Stimulated activated CD4-positive, alpha-beta T cell treated with anti-CD3 and anti-CD28 coated beads, Interleukin-4, amount 100 ng/mL, for 1 hour (primary cell): ENCODE measurements around the gene SLC25A25.

ENCODE experiments used
- DNase-seq: peaks from one replicate; pipeline ENCODE4 v3.0.0-alpha.2; 2020

SLC25A25 gene

DNA sequence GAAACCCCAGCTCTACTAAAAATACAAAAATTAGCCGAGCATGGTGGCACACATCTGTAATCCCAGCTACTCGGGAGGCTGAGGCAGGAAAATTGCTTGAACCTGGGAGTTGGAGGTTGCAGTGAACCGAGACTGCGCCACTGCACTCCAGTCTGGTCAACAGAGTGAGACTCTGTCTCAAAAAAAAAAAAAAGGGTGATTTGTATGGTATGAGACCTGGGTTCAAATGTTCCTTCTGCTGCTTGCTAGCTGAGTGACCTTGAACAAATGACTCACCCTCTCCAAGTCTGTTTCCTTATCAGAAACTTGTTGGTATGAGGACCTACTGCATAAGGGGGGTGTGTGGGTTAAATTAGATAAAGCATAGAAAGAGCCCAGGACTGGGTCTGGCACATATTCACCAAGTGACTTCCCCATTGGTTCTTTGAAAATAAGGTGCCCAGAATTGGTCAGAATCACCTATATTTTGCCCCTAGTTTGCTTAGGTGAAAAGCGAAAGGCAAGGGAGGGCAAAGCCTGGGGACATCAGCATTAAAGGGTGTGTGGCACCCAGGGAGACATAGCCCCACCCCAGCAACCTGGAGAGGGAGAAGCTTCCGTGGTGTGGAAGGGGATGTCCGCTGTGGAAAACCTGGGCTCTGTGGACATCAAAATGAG lies 9.9 kb downstream of the SLC25A25 start:
- no peak for DNase-seq

DNA sequence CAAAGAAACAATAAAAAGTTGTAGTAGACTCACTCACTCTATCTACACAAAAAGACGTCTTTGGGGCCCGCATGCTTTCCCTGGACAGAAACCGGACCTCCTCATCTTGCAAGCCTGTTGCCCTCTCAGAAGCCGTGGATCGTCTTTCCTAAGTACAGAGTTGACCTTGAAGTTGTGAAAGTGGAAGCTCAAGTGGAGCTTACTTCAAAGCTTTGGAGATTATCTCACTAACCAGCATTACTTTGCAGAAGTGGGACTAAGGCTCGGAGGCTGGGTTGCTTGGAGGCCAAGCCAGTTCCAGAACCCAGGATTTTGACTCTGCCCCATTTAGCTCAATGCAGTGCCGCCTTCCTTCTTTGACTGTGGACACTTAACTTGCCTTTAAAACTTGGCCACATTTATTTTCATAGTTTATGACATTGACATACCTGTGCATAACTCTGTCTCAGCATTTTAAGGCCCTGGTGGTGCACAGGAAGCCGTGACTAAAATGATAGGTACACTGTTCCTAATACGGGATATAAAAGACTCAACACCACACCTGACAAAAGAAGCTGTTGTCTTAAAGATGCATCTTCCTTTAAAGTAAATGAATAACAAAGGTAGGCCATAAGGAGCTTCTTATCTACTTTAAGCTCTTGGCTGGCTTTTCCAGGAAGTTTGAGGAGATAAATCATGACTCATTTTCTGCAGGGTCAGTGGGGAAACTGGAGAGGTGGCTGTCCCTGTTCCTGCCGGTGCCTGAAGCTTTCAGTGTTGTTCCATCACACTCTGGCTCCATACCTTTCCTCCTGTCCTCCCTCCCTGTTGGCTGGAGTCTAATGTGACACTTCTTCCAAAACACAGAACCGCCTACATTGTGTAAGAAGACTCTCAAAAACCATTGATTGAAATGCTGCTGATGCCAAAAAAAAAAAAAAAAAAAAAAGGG lies 10.7 kb downstream of the SLC25A25 start:
- no peak for DNase-seq

DNA sequence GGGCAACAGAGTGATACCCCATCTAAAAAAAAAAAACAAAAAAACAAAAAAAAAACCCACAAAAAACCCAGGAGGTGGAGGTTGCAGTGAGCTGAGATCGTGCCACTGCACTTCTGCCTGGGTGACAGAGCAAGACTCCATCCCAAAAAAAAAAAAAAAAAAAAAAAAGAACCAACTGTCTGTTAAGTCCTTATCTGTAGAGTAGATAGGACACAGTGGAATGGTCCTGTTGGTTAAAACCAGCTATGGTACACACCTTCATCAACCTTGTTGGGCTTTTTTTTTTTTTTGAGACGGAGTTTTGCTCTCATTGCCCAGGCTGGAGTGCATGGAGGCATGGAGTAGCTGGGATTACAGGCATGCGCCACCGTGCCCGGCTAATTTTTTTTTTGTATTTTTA lies 12.2 kb downstream of the SLC25A25 start:
- DNase-seq = no peak

DNA sequence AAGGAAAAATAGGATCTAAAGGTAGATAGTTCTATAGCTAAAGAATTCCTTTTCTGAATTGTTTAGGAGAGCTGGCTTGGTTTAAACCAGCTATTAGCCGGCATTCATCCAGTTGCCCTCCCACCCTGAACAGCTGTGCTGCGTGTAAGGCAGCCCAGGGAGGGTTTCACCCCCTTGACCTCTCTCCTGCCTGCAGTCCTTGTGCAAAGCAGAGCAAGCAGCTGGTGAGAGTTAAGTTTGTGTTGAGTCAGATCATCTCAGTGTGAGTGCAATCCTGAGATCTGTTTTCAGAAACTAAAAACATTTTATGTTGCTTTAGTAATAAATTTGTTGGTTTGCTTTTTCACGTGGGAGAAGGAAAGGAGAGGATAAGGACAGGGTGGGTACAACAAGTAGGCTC lies 13.0 kb downstream of the SLC25A25 start:
- no peak for DNase-seq

DNA sequence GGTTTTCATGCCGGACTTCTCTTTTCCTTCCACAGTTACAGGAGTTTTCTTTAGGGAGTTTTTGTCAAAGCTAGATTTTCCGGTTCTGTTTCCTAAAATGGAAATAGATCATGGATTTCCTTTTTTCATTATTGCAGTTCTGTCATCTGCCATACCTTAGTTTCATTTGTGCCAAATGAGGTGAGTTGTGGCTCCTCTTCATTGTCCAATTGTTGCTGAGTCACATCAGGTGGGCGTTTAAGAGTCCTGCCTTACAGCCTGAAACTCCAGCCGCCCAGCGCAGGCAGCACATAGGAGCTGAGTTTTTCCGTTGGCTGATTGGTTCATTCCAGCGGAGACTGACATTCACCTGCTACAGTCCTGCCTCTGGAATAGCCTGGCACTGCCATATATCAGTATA lies 14.1 kb downstream of the SLC25A25 start:
- no peak for DNase-seq

DNA sequence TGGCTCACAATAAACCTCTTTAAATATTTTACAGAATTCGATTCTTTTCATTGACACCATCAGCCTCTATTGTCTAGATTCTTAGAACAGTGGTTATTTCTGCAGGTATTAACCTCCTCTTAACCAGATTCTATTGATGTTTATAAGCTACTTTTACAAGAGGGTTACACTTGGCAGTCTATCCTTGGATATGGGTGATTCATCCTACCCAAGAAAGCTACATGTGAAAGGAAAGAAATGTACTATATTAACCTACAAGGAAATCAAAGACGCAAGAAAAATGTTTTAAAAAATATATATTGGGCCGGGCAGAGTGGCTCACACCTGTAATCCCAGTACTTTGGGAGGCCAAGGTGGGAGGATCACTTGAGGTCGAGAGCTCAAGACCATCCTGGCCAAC lies 16.7 kb downstream of the SLC25A25 start:
- DNase-seq = no peak

DNA sequence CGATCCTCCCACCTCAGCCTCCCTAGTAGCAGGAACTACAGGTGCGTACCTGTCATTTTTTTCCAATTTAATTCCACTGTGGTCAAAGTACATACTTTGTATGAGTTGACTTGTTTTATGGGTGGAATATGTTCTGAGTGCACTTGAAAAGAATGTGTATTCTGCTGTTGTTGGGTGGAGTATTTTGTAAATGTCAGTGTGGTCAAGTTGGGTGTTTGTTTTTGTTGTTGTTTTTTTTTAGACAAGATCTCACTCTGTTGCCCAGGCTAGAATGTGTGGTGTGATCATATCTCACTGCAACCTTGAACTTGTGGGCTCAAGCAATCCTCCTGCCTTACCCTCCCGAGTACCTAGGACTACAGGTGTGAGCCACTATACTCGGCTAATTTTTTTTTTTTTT lies 17.9 kb downstream of the SLC25A25 start:
- no peak for DNase-seq

DNA sequence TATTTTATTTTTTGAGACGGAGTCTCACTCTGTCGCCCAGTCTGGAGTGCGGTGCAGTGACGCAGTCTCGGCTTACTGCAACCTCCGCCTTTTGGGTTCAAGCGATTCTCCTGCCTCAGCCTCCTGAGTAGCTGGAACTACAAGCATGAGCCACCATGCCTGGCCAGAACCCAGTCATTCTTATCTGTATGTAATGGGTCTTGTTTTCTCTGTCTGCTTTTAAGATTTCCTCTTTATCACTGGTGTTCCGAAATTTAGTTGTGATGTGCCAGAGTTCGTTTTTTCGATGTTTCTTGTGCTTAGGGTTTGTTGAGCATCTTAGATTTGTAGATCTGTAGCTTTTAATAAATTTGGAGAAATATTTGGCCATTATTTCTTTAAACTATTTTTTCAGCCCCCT lies 19.2 kb downstream of the SLC25A25 start:
- no peak for DNase-seq

DNA sequence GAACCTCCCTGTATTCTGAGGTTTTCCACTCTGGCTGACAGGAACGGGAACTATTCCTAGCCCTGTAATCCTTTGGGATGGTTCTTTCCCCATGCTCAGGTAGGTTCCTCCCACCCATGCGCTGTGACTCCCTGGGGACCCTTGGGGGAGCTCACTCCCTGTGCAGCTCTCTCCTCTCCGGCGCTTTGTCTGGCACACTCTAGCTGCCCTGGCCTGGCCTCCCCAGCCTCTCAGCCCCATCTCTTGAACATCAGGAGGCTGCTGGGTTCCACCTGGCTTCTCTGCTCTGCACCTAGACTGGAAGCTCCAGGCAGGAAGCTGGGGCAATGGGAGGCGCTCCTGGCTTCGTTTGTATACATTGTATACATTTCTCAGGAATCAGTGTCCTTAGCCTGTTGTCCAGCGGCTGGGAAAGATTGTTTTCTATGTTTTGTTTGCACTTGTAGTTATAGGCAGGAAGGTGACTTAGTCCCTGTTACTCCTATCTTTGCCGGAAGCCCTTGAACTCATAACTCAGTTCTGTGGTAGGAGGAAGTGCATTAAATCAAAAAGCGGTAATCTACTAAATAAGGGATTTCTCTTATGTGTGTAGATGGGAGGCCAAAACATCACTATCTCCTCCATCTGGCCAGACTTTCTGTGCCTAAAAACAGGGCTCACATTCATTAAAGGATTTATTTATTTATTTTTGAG lies 20.4 kb downstream of the SLC25A25 start:
- DNase-seq = no peak

DNA sequence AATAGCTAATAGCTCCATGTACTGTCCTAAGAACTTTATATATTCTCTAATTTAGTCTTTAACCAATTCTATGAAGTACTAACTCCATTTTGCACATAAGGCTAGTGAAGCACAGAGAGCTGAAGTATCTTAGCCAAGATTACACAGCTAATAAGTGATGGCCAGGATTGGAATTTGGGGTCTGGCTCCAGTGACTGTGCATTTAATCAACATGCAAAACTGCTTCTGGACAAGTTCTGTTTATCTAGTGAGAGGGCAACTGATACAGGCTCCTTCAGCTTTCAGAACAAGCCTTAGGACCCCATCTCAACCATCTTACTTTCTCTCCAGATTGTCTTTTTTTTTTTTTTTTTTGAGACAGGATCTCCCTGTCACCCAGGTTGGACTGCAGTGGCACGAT lies 21.3 kb downstream of the SLC25A25 start:
- DNase-seq = no peak

DNA sequence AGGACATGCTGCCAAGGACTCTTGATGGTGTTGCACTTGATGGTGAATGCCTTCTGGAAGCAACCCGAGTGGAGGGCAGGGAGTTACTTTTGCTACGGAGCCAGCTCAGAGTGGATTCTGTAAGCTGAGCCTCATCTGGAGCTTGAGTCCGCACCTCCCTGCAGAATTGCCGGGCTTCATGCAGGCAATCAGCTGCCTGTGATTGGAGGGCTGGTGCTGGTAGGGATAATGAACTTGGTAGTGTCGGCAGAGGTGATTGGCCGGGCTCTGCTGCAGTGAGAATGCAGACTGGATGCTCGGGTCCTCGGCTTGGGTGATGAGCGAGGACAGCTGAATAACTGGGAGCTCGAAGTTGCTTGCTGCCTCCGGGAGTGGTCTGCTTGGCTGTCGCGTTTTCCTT lies 23.1 kb downstream of the SLC25A25 start:
- no peak for DNase-seq

DNA sequence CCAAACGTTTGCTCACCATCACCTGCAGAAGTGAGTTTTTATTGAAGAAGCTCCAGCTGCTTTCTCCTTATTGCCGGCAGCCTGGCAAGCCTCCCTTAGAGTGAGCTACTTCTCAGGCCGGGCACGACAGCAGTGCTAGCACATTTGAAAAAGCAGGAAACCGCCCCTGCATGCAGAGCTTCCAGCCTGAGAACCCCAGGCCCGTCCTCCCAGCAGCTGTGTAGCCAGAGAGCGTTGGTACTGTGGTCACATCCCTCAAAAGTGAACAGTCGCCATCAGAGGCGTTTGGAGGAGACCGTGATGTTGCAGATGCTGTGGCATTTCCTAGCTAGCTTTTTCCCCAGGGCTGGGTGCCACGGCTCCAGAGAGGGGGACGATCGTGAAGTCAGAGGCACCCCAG lies 23.5 kb downstream of the SLC25A25 start:
- DNase-seq = no peak

DNA sequence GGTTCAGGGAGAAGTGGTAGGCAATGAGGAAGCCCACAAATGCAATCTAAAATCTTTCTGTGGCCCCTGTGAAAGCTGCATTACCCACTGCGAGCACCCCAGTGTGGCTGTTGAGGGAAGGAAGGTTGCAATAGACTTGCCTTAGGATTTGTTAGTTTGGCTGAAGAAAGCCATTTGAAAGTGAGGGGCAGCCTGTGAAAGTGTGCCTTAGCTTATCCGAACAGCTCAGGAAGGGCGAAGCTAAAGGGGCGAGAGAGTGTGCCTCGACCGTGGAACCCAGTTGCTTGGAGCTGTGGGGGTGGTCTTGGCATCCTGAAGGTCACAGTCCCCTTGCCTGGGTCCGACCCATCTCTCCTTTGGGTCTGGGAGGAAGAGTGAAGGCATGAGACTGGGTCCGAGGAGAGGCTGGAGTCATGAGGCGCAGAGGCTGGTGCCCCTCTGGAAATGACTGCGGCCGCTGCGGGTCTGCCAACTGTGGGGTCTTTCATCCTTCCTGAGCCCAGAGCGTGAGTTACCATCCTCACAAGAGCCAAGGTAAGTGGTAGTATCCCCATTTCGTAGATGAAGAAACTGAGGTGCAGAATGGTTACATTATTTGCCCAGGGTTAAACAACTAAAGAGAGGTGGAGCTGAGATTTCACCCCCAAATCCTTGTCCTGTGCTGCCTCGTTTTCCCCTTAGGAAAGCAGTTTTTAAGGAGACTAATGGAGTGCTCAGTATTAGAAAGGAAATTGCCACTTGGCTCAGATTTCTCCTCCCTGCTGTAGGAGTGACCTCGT lies 24.4 kb downstream of the SLC25A25 start:
- DNase-seq = no peak

DNA sequence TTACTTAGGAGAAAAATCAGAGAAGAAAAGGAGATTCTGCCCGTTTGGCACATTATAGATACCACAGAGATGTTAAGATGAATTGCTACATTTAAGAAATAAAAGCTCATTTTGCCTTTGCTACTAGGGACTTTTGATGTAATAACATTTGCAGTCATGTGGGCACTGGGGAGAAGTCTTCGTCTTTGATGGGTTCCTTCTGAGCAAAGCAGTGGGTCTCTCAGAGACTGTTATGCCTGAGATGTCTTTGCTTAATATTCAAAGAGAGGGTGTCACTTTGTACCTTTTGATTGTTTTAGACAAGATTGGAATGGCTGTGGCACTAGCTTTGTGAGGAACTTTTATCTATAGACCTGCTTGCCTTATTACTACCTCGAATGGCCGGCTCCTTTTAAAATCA lies 25.0 kb downstream of the SLC25A25 start:
- no peak for DNase-seq

DNA sequence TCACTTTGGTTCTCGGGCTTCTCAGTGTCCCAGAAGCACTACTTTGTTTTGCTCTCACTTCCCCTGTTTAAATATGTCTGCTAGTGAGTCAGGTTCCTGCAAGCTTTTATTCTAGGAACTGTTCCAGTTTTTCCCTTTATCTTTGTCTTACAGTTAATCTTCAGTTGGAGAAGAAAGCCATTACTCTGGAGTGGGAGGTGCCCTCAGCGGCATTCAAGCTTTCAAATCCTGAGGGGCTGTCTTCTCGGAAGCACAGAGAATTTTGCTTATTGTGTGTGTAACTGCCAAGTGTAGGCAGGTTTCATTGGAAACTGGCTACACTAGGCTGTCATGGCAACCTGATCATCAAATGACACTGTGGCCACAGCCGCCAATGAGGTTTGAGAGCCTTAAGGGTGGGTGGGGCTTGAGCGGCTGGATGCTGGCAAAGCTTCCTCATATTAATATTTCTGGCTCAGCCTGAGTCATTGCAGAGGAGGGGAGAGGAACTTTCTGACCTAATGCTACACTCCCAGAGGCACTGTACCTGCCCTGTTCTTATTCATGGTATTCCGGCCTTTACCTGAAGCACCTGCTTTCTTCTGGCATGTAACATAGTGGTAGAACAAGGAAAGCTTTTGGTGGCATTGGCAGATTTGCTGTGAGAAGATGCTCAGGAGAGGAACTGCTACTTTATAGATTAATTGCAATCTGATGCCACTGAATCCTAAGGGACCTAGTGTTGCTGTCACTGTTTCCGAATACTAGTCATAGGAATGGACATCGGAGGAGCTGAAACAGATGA lies 26.3 kb downstream of the SLC25A25 start:
- DNase-seq = peak; percentile 76

DNA sequence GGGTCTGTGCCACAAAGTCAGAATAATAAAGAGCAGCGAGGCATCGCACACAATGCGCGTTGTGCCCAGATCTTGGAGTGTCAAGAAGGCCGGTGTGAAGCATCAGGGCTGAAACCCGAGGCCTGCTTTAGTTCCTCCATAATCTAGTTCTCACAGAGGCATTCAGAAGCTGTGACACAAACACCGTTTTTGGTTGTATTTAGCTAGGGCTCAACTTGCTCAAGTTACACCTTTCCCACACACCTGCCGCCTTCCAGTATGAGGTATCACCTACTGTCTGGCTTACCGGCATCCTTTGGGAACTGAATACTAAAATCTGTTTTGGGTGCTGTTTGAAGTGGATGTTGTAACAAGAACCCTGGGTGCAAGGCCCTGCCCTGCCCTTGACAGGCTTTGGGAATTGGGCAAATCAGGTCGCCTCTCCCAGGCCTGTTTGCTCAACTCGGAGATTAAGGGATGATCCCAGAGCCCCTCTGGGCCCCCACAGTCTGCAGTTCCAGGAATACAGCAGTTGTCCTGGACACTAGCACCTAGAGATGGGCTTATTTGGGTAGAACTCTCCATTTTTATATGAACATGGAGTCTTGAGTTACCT lies 27.0 kb downstream of the SLC25A25 start:
- no peak for DNase-seq

DNA sequence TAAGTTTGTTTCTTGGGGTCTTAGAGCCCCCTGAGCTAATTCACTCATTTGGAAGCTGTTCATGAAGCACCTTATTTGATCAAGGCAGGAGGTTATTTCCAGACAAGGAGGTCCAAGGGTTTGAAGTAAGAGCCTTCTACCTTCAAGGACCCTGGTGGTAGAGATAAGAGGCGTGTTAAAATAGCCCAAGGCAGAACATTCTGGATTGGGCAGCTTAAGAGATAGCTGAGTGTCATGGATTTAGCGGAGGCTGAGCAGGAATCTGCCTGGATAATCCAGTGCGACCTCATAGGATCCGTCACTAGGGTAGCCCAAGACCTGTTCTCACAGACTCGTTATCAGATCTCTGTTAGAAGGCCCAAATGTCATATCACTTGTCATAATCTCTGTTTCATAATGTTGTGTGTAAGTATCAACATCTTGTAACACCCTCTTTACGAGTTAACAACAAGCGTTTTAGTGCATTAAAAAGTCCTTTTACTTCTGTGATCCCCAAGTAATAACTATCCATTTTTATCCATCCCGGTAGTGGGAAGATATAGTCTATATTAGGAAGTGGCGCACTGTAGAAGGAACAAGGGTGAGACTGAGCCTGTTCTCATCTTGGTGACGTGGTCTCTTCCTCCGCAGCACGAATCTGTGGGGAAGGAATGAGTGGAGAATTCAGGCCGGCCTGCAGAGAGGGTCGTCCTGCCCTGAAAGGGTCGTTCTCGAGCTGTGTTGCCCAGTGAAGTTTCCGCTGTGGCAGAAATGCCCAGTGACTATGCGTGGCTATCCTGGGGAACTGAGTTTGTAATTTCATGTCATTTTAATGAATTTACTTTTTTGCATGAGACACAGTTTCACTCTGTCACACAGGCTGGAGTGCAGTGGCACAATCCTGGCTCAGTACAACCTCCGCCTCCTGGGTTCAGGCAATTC lies 28.8 kb downstream of the SLC25A25 start:
- no peak for DNase-seq

DNA sequence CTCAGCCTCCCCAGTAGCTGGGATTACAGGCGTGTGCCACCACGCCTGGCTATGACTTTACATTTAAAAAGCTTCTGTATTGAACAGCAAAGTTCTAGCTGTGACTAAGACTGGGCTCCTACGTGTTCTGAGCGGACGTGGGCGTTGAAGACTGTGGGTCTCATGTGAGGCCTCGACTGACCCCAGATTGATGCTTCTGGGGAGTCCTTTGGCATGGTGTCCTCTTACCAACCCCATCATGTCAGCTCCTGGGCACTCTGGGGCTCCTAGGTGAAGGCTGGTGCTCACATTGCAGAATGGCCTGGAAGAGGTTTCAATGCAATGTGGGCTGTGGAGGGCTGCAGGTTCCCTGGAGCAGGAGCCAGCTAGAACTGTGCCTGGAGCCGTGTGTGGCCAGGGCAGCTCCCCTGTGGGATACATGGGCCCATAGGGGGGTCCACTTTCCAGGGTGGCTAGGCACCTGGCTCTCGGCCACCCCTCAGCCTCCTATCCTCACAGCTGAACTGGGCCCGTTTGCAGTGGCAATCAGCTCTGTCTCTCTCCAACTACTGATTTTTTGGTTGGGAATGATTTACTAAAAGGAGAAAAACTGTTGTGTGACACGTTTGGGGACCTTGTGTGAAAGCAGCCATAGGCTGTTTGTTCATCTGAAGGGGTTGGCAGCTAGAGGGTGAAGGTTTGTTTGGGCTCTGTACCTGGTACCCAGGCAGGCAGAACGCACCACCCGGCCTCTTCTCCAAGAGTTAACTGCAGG lies 29.7 kb downstream of the SLC25A25 start:
- no peak for DNase-seq

DNA sequence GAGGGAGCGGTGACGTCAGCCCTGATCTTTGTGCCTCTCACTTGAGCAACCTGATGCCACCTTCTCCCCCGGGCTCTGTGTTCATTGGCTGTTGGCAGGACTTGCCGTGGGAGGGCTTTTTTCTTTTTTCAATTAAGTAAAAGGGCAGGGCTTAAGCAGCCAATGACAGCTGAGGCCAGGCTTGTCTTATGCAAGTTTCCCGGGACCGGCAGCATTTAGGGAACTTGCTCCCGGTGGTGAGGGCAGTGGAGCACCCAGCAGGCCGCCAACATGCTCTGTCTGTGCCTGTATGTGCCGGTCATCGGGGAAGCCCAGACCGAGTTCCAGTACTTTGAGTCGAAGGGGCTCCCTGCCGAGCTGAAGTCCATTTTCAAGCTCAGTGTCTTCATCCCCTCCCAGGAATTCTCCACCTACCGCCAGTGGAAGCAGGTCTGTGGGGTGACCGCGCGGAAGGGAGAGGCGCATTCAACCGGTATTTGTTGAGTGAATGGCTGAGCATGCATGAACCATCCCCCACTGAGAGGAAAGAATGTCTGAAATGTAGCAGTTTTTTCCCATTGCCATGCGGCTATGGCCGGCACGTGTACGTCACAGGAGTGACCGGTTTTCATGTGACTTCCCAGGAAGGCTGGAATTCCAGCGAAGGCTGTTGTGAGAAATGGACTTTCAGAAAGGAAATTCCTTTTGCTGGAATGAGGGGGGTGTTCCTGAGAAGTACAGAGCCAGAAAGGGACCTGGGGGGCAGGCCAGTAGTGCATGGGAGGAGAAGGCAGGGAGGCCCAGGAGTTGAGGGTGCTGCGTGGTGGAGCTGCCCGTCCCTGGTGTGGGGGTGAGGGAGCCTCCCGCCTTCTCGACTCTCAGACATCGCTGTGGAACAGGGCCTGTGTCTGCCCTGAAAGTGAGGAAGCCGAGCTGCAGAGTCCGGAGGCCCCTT lies 30.5 kb downstream of the SLC25A25 start:
- DNase-seq = peak; percentile 69
